Bronchial epithelial cell (primary cell): ENCODE data around the gene PLD5. TPM values are rescaled to one million over a fixed set of nuclear protein-coding genes. Genes with fewer than 3 reads are reported as not detected.
"Not testable (repeated sequence)": the region's sequence is repeated elsewhere in the genome, so short reads cannot be mapped to it uniquely, and the experiment has no call there.

Experiments
- DNase-seq: peaks from one replicate; pipeline ENCODE4 v3.0.0-alpha.2; 2010; ENCODE audit warnings: low read depth
- FAIRE-seq: peaks from 2 replicates; lab custom pipeline; 2011; peaks lifted over from hg19 to GRCh38; lab: Jason Lieb, UNC
- H3K27me3 ChIP-seq: 2 replicates; pipeline ENCODE4 v1.5.1; 2011; ENCODE audit warnings: low read length; ENCODE audit not compliant: control insufficient read depth, insufficient read depth
- H3K36me3 ChIP-seq: 2 replicates; pipeline ENCODE4 v1.5.1; 2011; ENCODE audit warnings: low read length; ENCODE audit not compliant: control insufficient read depth, insufficient read depth
- H3K4me3 ChIP-seq: 2 replicates; pipeline ENCODE4 v1.5.1; 2011; ENCODE audit warnings: mild to moderate bottlenecking, low read depth, low read length, control low read depth
- total RNA-seq: library from RNA; depleted of rRNA; stranded (reverse); fragments of >200 nt; gene quantifications from 2 replicates; pipeline ENCODE4 v1.2.1, GENCODE V29; 2014
- TF ChIP-seq, protein P1 (sequence below): IDR thresholded peaks from 2 replicates; pipeline ENCODE4 v1.5.1; 2011; ENCODE audit warnings: mild to moderate bottlenecking, moderate library complexity, low read length, control low read depth, inconsistent platforms; ENCODE audit not compliant: insufficient read depth, severe bottlenecking

Gene PLD5
- total RNA-seq, 1 donor from 2014 or later: under 0.01 TPM

DNA sequence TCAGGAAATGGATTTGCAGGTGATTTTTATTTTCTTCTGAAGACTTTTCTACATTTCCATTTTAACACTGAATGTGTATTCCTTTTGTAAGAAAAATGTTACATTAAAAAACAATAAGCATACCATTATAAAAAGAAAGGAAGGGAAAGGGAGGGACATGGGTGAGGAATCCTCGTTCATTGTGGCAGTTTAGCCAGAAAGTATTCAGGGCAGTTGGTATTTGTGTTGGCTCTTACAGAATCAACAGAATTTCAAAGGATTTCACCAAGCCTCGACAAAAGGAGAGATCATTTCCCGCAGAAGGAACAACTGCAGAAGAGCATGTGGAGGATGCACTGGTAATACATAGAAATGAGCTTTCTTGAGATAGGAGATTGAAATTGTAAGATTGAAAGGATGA, 35.0 kb downstream of the PLD5 start:
- H3K36me3 ChIP-seq: no peaks in the 10 kb centered on the region
- FAIRE-seq (no peak), DNase-seq (no peak)
- no peaks in the 10 kb centered on the region for H3K27me3 ChIP-seq
- no peak overlapping the region for H3K4me3 ChIP-seq
- TF ChIP-seq, protein P1, sequence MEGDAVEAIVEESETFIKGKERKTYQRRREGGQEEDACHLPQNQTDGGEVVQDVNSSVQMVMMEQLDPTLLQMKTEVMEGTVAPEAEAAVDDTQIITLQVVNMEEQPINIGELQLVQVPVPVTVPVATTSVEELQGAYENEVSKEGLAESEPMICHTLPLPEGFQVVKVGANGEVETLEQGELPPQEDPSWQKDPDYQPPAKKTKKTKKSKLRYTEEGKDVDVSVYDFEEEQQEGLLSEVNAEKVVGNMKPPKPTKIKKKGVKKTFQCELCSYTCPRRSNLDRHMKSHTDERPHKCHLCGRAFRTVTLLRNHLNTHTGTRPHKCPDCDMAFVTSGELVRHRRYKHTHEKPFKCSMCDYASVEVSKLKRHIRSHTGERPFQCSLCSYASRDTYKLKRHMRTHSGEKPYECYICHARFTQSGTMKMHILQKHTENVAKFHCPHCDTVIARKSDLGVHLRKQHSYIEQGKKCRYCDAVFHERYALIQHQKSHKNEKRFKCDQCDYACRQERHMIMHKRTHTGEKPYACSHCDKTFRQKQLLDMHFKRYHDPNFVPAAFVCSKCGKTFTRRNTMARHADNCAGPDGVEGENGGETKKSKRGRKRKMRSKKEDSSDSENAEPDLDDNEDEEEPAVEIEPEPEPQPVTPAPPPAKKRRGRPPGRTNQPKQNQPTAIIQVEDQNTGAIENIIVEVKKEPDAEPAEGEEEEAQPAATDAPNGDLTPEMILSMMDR: no peak

DNA sequence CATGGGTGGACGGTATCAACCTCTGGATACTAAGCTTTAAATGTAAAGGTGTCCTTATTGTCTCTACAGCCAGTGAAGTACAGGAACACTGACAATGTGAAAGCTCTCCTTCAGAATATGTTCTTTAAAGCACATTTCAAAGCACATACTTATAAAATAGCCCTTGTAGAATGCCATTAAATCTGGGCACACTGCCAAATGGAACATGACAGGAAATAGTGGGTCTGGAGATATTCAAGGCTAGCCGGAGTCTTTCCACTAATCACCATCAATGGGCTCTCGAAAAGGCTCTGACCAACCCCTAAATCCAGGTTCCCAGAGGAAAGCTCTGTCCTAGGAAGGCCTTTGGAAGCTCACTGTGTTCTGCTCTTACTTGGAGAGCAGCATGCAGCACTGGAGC, 46.6 kb downstream of the PLD5 start:
- TF ChIP-seq, protein P1: no peak
- H3K36me3 ChIP-seq: no peaks in the 10 kb centered on the region
- no peak overlapping the region for H3K4me3 ChIP-seq
- H3K27me3 ChIP-seq: no peaks in the 10 kb centered on the region
- FAIRE-seq (no peak), DNase-seq (no peak)

DNA sequence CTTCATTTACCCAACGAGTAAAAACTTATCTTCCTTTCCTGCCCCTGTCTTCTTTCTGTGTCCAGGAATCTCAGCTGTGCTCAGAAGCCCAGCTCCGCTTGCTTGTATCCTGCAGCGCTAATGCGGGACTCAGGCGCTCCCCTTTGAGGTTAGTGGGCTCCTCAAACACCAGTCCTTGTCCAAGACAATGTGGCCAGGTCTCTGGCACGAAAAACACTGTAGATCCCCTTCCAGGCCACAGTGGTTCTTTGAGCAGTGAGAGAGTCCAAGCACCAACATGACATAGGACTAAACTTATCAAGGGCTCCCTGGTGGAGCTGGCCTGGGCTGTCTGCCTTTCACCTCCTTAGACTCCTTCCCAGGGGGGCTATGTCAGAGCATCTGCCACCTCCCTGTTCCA, 53.7 kb downstream of the PLD5 start:
- TF ChIP-seq, protein P1: no peak
- no peak for FAIRE-seq

DNA sequence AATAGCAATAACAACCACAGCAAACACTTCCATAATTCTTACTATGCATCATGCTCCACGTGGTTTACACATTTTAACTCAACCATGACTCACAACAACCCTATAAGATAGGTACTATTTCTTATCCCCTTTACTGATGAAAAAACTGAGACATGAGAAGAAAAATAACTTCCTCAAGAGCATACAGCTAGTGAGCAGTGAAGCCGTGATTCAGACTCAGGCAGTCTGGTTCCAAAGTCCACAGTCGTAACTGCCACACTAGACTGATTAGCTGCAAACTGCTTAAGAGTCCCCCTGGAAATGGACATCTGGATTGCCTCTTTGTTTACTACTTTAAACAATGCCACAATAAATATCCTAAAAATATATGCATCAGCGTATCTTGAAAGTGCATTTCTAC, 55.7 kb downstream of the PLD5 start:
- Histone ChIP-seq H3K36me3 (no peaks in the 10 kb centered on the region), H3K4me3 (no peak overlapping the region), H3K27me3 (no peaks in the 10 kb centered on the region)
- TF ChIP-seq, protein P1: no peak
- FAIRE-seq (no peak), DNase-seq (peak; percentile 6)

More for the DNA sequence above, 53.7 kb downstream of the PLD5 start:
- DNase-seq: no peak
- H3K36me3 ChIP-seq: no peaks in the 10 kb centered on the region
- no peaks in the 10 kb centered on the region for H3K27me3 ChIP-seq
- no peak overlapping the region for H3K4me3 ChIP-seq

DNA sequence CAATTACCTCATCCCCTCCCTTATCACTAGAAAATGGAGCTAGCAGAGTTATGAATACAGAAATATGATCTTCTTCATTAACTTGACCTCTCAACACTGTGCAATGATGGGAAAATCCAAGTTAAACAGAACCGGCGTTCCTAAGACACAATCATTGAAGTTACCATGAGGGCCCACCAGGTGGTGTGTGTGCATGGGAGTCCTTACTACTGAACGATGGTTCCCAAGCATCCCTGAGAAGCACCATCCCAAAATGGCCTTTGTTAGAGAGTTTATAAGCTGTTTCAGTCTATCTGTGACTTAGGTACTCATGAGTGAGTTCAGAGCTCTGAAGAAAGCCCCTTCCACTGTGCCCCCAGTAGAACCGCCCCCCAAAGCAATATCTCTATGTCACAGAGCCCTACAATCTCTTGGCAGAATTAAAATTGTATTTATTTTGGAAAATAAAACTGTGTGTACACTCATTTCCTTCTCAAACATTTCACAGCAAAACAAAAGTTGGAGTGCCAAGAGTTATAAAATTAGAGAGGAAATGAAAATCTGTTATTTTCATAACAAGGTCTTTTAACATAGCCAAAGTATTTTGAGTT, 56.8 kb downstream of the PLD5 start:
- FAIRE-seq (no peak), DNase-seq (peak; percentile 38)
- Histone ChIP-seq H3K27me3 (no peaks in the 10 kb centered on the region), H3K4me3 (no peak overlapping the region), H3K36me3 (no peaks in the 10 kb centered on the region)
- TF ChIP-seq, protein P1: peak; percentile 66

DNA sequence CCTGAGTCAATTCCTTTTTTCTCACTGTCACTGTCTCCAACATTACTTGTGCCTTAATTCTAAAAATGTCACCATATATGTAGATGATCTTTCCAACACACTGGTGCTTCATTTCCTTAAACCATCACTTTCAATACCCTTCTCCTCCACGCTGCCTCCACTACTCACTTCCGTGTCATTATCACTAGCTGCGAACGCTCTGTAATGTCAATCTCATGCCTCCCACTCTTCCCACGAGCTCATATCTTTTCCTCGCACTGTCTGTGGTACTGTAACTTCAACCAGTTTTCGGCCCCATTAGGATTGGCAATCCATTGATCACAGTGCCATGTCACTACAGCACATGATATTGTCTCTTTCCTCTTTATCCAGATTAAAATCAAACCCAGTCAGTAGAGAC, 61.6 kb downstream of the PLD5 start:
- Histone ChIP-seq H3K27me3 (no peaks in the 10 kb centered on the region), H3K36me3 (no peaks in the 10 kb centered on the region), H3K4me3 (no peak overlapping the region)
- no peak for DNase-seq
- TF ChIP-seq, protein P1: no peak
- no peak for FAIRE-seq

DNA sequence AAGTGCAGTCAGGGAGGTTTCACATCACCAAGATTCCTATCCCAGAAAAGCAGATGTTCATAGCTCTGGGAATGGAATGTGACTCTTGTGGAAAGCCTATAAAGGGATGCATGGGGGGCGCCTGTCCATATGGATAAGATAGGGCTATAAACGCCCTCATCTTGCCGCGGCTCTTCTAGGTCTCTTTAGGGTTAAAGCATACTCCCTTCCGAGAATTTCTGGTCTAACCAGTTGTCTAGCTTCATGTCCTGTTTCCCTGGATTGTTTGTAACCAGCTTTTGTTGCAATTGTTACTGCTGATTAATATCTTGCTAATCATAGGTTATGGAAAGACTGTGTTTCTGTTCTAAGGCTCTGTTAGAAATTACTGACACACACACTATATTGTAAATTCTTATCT, 64.8 kb downstream of the PLD5 start:
- DNase-seq, FAIRE-seq, H3K27me3 ChIP-seq, H3K36me3 ChIP-seq, H3K4me3 ChIP-seq: not testable (repeated sequence)
